Measurements from ENCODE around the gene TNRC6B.
"Not testable (repeated sequence)": the region's sequence is repeated elsewhere in the genome, so short reads cannot be mapped to it uniquely, and the experiment has no call there.

Gene TNRC6B

GRCh38 chr22:40213478-40213877 is 35.8 kb downstream of the TNRC6B start:
- DNase-seq (ENCODE audit: low read depth) = no peak

- no peak for DNase-seq (ENCODE audit: low read depth)
These were observed 37.5 kb downstream of the TNRC6B start for GRCh38 chr22:40215266-40215665.

- no peak for DNase-seq (ENCODE audit: low read depth)
These were observed 38.5 kb downstream of the TNRC6B start for GRCh38 chr22:40216041-40216756.

- DNase-seq (ENCODE audit: low read depth) = no peak
These were observed 40.4 kb downstream of the TNRC6B start for GRCh38 chr22:40218152-40218551.

- DNase-seq (ENCODE audit: low read depth) = no peak
These were observed 41.1 kb downstream of the TNRC6B start for GRCh38 chr22:40218723-40219294.

GRCh38 chr22:40220316-40221054 is 42.8 kb downstream of the TNRC6B start:
- DNase-seq (ENCODE audit: low read depth) = no peak

- no peak for DNase-seq (ENCODE audit: low read depth)
These were observed 43.3 kb downstream of the TNRC6B start for GRCh38 chr22:40221055-40221414.

GRCh38 chr22:40222979-40223378 is 45.3 kb downstream of the TNRC6B start:
- DNase-seq (ENCODE audit: low read depth) = not testable (repeated sequence)

GRCh38 chr22:40224702-40225101 is 47.0 kb downstream of the TNRC6B start:
- peak; percentile 32 for DNase-seq (ENCODE audit: low read depth)

- no peak for DNase-seq (ENCODE audit: low read depth)
These were observed 48.9 kb downstream of the TNRC6B start for GRCh38 chr22:40226620-40227019.

GRCh38 chr22:40231618-40232313 is 54.0 kb downstream of the TNRC6B start:
- no peak for DNase-seq (ENCODE audit: low read depth)

GRCh38 chr22:40232624-40233023 is 54.9 kb downstream of the TNRC6B start:
- no peak for DNase-seq (ENCODE audit: low read depth)

- no peak for DNase-seq (ENCODE audit: low read depth)
These were observed 56.2 kb downstream of the TNRC6B start for GRCh38 chr22:40233886-40234285.

- DNase-seq (ENCODE audit: low read depth) = no peak
These were observed 56.9 kb downstream of the TNRC6B start for GRCh38 chr22:40234658-40235057.

- DNase-seq (ENCODE audit: low read depth) = no peak
These were observed 57.6 kb downstream of the TNRC6B start for GRCh38 chr22:40235308-40235707.

GRCh38 chr22:40236131-40236665 is 58.5 kb downstream of the TNRC6B start:
- DNase-seq (ENCODE audit: low read depth) = no peak

- DNase-seq (ENCODE audit: low read depth) = no peak
These were observed 59.5 kb downstream of the TNRC6B start for GRCh38 chr22:40237241-40237640.

- no peak for DNase-seq (ENCODE audit: low read depth)
These were observed 60.2 kb downstream of the TNRC6B start for GRCh38 chr22:40237788-40238424.

GRCh38 chr22:40238425-40239344 is 61.0 kb downstream of the TNRC6B start:
- DNase-seq (ENCODE audit: low read depth) = no peak

GRCh38 chr22:40239345-40239683 is 61.6 kb downstream of the TNRC6B start:
- no peak for DNase-seq (ENCODE audit: low read depth)

GRCh38 chr22:40240160-40240559 is 62.4 kb downstream of the TNRC6B start:
- no peak for DNase-seq (ENCODE audit: low read depth)
